Stimulated activated CD4-positive, alpha-beta T cell treated with anti-CD3 and anti-CD28 coated beads, Interleukin-2, amount 100 ng/mL, for 4 hours (primary cell): ENCODE measurements around the gene ATP10A.

Source experiments
- DNase-seq: peaks from one replicate; pipeline ENCODE4 v3.0.0-alpha.2; 2020; ENCODE audit warnings: low read depth

Gene ATP10A

GRCh38 chr15:25700916-25701315 lies 162.2 kb downstream of the ATP10A start:
- no peak for DNase-seq

- DNase-seq: no peak
Measured at GRCh38 chr15:25697586-25697985, 165.5 kb downstream of the ATP10A start.

- no peak for DNase-seq
Measured at GRCh38 chr15:25695875-25696760, 167.0 kb downstream of the ATP10A start.

- DNase-seq: no peak
Measured at GRCh38 chr15:25694823-25695312, 168.3 kb downstream of the ATP10A start.

GRCh38 chr15:25694239-25694584 lies 168.9 kb downstream of the ATP10A start:
- DNase-seq: no peak

GRCh38 chr15:25693321-25694238 lies 169.5 kb downstream of the ATP10A start:
- no peak for DNase-seq

GRCh38 chr15:25691544-25692430 lies 171.3 kb downstream of the ATP10A start:
- no peak for DNase-seq

GRCh38 chr15:25690673-25691543 lies 172.2 kb downstream of the ATP10A start:
- DNase-seq: no peak

GRCh38 chr15:25689592-25689991 lies 173.5 kb downstream of the ATP10A start:
- DNase-seq: no peak

GRCh38 chr15:25688166-25688565 lies 175.0 kb downstream of the ATP10A start:
- no peak for DNase-seq

- DNase-seq: no peak
Measured at GRCh38 chr15:25687689-25688088, 175.4 kb downstream of the ATP10A start.

GRCh38 chr15:25687276-25687675 lies 175.9 kb downstream of the ATP10A start:
- DNase-seq: no peak

- no peak for DNase-seq
Measured at GRCh38 chr15:25686780-25687179, 176.3 kb downstream of the ATP10A start.

GRCh38 chr15:25684521-25685431 lies 178.4 kb downstream of the ATP10A start:
- no peak for DNase-seq

- DNase-seq: no peak
Measured at GRCh38 chr15:25683911-25684310, 179.2 kb downstream of the ATP10A start.

GRCh38 chr15:25683415-25683814 lies 179.7 kb downstream of the ATP10A start:
- no peak for DNase-seq

GRCh38 chr15:25682340-25682739 lies 180.8 kb downstream of the ATP10A start:
- DNase-seq: no peak

- no peak for DNase-seq
Measured at GRCh38 chr15:25680686-25681025, 182.5 kb downstream of the ATP10A start.

- no peak for DNase-seq
Measured at GRCh38 chr15:25679964-25680685, 183.0 kb downstream of the ATP10A start.
